HG02970 (cell line): ENCODE results near the gene LACTBL1.
"Not testable (repeated sequence)": the region's sequence is repeated elsewhere in the genome, so short reads cannot be mapped to it uniquely, and the experiment has no call there.

Experiments
- ATAC-seq: cut with Tn5 transposase; IDR thresholded peaks from one replicate; pipeline ENCODE4 v1.9.1; 2021; ENCODE audit warnings: mild to moderate bottlenecking, moderate library complexity, moderate number of reproducible peaks; ENCODE audit not compliant: unreplicated experiment, low FRiP score

LACTBL1 gene

DNA sequence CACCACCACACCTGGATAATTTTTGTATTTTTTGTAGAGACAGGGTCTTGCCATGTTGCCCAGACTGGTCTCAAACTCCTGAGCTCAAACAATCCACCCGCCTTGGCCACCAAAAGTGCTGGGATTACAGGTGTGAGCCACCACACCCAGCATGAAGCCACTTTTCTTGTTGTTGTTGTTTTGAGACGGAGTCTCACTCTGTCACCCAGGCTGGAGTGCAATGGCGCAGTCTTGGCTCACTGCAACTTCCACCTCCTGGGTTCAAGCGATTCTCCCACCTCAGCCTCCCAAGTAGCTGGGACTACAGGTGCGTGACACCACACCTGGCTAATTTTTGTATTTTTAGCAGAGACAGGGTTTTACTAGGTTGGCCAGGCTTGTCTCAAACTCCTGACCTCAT, 27.5 kb downstream of the LACTBL1 start:
- ATAC-seq: not testable (repeated sequence)

- no peak for ATAC-seq
Measured at GRCh38 chr1:22944346-22945055, 28.2 kb downstream of the LACTBL1 start.

- no peak for ATAC-seq
Measured at GRCh38 chr1:22941257-22941656, 31.4 kb downstream of the LACTBL1 start.

- no peak for ATAC-seq
Measured at GRCh38 chr1:22936681-22937080, 36.0 kb downstream of the LACTBL1 start.

DNA sequence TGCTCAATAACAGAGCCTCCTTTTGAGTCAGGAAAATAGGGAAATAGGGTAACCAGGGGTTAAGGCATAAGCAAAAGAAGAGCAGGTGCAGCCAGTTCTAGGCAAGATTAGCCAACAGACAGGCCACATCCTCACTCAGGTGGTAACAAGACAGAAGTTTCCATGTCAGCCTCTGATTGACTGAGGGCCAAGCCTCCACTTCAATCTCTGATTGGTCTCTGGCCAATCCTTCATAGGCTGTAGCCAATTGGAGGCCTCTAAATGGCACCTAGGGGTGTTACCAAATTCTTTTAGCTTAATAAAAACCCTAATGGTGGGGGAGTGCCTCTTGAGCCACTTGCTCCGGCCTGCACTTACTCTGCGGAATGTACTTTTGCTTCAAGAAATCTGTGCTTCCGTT, 37.2 kb downstream of the LACTBL1 start:
- ATAC-seq: no peak

GRCh38 chr1:22932803-22933470, 39.7 kb downstream of the LACTBL1 start:
- no peak for ATAC-seq

GRCh38 chr1:22930240-22930912, 42.3 kb downstream of the LACTBL1 start:
- no peak for ATAC-seq

DNA sequence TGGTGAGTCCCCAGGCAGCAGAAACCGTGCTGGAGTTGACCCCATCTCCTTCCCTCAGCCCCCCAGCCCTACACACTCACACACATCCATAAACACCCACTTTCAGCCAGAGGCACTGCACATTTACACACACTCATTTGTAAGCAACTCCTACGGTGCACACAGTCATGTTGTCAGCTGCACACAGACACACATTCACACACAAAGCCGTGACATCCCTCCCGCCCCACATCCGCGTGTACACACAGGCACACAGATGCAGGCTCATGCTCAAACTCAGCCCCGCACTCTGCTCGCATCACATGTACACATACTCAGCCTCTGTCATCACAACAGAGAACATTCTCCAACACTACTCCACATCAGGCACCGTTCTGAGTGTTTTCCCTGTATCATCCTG, 47.6 kb downstream of the LACTBL1 start:
- no peak for ATAC-seq

GRCh38 chr1:22922640-22923039, 50.0 kb downstream of the LACTBL1 start:
- ATAC-seq: no peak

- ATAC-seq: no peak
Measured at GRCh38 chr1:22921452-22922126, 51.1 kb downstream of the LACTBL1 start.

DNA sequence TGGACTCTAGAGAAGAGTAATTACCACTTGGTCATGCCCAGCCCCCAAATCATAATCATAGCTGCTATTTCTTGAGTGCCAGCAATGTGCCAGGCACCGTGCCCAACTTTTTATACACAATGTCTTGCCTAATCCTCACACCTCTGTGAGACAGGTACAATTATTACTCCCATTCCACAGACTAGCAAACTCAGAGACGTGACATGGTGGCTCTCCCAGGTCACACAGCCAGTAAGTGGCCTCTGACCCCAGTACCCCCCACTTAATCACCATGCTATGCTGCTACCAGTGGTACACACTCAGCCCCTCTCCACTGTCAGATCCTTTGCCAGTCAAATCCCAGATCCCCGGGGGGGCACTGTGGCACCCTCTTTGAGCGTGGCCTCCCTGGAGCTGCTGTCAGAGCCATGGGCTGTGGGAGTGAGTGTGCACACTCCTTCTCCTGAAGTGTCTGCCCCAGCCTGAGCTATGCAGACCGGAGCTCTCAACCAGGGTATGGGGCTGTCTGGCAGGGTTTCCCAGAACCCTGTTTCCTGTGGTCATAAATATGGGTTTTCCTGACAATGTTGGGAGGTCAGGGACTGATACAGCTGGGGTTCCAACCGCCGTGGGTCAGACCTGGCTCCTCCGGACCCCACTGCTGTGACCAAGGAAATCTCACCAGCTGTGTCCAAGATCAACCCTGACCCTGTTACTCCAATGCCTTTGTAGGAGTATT, 51.8 kb downstream of the LACTBL1 start:
- no peak for ATAC-seq

DNA sequence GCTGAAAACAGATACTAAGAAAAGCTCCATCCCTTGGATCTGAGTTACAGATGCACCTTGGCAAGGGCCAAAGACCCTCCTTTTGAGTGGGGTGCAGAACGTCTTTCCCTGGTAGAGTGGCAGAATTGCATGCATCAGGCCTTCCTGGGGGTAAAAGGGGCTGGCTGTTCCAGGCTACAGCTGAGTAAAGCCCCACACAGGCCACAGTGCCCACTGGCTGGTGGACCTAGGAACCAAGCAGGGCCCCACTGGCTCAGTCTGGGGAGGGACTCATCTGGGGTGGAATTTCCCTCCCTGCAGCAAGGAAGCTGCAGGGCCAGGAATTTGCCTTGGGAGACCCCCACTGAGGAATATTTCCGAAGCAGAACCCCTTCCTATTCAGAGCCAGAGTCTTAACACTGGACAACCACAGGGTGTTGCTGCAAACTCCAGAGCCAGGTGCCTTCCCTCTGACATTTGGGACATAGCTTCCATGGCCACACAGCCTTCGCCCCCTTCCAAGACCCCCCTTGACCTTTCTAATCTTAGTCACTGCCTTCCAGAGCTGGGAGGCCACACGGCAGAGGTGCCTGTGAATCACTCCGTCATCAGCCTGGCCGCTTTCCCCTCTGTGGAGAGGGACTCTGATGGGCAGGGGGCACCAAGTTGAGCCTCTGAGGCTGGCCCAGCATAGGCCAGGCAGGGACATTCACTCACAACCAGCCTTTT, 52.5 kb downstream of the LACTBL1 start:
- ATAC-seq: no peak

- ATAC-seq: no peak
Measured at GRCh38 chr1:22919341-22920025, 53.2 kb downstream of the LACTBL1 start.

DNA sequence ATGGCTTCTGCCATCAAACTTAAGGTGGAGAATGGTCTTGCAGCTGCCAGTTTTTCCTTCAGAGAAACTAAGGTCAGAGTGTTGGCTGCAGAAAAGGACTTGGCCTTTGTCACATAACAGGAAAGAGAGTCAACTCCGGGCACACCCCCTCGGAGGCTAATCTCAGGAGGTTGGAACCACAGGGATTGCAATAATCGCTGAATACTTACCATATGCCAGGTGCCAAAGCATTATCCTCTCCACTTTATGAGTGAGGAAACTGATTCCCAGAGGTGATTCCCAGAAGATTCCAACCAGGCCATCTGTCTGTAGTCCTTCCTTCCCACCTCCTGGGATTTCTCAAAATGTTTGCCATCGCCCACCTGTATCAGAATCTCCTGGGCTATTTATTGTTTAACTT, 54.0 kb downstream of the LACTBL1 start:
- no peak for ATAC-seq

DNA sequence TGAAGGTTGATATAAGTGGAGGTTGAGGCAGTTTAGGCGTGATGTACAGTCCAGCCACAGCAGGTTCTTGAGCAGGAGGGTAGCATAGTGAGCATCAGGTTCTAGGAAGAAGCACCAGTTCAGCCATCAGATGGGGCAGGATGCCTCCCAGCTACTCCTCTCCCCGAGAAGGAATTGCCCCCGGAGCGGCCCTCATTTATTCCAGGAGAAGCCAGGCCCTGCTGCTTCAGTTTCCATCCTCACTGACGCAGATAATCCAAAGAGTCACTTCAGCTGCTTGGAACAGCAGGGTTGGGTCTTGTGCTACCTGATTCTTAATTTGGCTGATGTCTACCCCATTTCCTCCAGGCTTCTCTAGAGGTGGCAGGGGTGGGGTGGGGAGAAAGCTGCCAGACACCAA, 54.7 kb downstream of the LACTBL1 start:
- ATAC-seq: no peak

DNA sequence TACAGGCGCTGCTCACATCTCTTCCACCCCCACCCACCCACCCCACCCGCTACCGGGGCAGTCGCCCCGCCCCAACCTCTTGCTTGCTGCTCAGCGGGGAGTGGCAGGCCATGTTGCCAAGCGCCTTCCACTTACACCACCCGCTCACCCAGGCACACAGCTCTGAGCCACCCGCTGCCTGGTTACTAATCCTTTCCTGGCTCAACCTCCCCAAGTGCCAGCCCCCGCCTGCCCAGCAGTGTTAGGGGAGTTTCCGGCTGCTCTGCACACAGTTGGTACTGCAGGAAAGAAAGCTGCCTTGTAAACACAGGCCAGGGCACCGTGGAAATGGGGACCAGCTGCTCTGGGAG, 56.2 kb downstream of the LACTBL1 start:
- ATAC-seq: no peak

DNA sequence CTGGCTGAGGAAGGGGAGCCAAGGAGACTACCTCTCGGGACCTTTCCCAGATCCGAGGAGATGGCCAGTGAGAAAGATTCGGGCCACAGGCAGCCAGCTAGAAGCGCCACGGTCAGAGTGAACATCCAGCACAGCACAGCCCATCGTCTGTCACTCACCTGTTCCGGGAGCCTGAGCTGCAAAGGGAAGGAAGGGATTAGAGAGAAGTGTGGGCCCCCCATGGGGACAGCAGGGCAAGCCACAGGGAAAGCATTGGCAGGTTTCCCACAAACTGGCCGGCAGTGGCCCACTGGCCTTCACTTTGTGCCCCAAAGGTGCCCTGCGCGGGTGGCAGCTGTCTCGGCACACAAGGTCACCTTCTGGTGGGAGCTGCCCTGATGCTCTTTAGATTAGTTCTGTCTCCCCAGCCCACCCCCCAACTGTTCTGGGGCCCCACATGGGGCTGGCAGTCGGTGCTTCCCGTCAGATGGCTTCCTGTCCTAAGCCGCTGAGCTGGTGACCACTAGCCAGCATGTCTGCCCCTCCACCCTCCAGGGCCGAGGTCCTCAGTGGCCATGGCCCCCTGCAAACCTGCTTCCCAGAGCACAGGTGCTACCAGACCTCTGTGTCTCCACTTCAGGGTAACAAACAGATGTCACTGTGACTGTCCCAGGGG, 56.7 kb downstream of the LACTBL1 start:
- ATAC-seq: no peak

DNA sequence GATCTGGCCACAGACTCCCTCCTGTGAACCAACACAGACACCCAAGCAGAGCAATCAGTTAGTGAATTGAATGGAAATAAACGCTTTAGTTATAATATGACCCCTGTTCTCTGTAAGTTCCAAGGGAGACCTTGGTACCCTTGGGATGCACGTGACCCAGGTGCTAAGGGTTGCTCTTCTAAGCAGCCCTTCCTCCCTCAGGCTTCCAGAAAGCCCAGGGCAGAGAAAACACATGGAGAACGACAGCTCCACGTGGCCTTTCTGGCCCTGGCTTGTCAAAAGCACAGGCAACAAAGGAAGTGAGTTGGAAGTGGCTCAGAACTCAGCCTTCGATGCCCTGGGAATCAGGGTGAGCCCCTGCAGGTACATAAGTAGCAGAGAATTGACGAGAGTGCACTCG, 57.4 kb downstream of the LACTBL1 start:
- no peak for ATAC-seq

- ATAC-seq: no peak
Measured at GRCh38 chr1:22914633-22915217, 57.9 kb downstream of the LACTBL1 start.
